AG09309 (cell line): Measurements from ENCODE around the gene GABRR2.
A peak's percentile ranks its signal among the peaks of the same experiment; 100 is the strongest.

Experiments used
- DNase-seq: peaks from one replicate; pipeline ENCODE4 v3.0.0-alpha.2; 2010; ENCODE audit warnings: low read depth
- H3K4me3 ChIP-seq: 2 replicates; pipeline ENCODE4 v1.5.1; 2011; ENCODE audit warnings: mild to moderate bottlenecking, low read depth, low read length, moderate library complexity; ENCODE audit not compliant: control insufficient read depth
- CTCF ChIP-seq: IDR thresholded peaks from 2 replicates; pipeline ENCODE4 v1.5.1; 2011; ENCODE audit warnings: mild to moderate bottlenecking, low read depth, low read length, inconsistent platforms; ENCODE audit not compliant: insufficient read depth, control insufficient read depth; ENCODE audit errors: missing control alignments

GABRR2 gene

GRCh38 chr6:89302936-89303335, 12.2 kb downstream of the GABRR2 start:
- no peak overlapping the region for H3K4me3 ChIP-seq
- TF ChIP-seq CTCF, result no peak
- DNase-seq, result no peak

GRCh38 chr6:89302195-89302770, 12.8 kb downstream of the GABRR2 start:
- TF ChIP-seq CTCF, result no peak
- no peak overlapping the region for H3K4me3 ChIP-seq
- DNase-seq, result no peak

DNA sequence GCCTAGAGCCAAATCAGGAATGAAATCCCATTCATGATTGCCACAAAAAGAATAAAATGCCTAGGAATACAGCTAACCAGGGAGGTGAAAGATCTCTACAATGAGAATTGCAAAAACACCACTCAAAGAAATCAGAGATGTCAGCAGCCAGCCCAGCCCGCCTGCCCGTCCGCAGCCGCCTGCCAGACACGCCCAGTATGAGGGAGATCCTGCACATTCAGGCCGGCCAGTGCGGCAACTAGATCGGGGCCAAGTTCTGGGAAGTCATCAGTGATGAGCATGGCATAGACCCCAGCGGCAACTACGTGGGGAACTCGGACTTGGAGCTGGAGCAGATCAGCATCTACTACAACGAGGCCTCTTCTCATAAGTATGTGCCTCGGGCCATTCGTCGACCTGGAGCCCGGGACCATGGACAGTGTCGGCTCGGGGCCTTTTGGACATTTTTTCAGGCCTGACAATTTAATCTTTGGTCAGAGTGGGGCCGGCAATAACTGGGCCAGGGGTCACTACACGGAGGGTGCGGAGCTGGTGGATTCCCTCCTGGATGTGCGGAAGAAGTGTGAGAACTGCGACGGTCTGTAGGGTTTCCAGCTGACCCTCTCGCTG, 13.4 kb downstream of the GABRR2 start:
- no peak for DNase-seq
- H3K4me3 ChIP-seq, result no peak overlapping the region
- no peak for TF ChIP-seq CTCF

DNA sequence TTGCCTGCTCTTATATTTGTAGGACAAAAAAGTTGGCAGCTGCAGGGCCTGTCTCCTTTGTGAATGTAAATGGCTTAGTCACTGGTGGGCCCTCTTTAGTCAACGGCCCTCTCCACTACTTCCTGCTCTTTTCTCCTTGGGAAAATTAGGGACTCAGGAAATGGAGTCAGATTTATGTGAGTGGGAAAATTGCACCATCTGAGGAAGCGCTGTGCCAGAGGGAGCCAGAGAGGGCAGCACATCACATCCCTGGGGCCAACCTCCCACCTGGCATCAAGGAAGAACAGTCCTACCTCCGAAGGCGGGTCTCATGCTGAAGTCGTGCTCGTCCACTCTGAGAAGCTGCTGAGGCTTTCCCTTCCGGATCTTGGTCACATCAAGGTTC, 15.6 kb downstream of the GABRR2 start:
- DNase-seq, result no peak
- H3K4me3 ChIP-seq, result no peak overlapping the region
- peak; percentile 6 for TF ChIP-seq CTCF

DNA sequence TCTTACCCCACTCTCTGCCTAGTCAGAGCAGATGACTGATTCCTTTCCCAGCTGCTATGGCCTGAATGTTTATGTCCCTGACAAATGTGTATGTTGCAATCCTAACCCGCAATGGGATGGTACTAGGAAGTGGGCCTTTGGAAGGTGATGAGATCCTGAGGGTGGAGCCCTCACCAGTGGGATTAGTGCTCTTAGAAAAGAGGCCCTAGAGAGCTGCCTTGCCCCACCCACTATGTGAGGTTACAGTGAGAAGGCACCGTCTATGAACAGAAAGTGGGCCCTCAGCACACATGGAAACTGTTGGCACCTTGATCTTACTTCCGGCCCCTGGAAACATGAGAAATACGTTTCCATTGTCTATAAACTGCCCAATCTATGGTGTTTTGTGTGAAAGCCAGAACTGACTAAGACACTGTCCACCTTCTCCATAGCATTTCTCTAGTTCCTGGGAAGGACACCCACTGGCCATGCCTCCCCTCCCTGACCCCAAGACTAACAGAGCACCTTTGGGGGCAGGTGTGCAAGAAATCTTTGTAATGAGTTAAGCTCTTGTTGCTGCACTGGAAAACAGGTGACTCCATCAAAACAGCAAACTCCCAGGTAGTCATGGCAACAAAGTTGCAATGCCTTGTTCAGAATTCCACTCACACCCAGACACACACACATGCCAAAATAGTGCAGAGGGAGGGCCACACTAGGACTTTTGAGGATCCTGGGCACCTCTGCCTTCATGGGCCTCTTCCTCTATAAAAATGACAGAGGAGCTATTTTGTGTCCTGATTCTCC, 16.2 kb downstream of the GABRR2 start:
- no peak for TF ChIP-seq CTCF
- H3K4me3 ChIP-seq, result no peak overlapping the region
- DNase-seq, result no peak

- no peak for TF ChIP-seq CTCF
- DNase-seq, result peak; percentile 74
- no peak overlapping the region for H3K4me3 ChIP-seq
Observed at GRCh38 chr6:89297695-89298351, 17.3 kb downstream of the GABRR2 start.
